Activated CD4-positive, alpha-beta T cell treated with anti-CD3 and anti-CD28 coated beads for 1 hour (primary cell): ENCODE measurements around the gene SSBP3.

Experiments
- DNase-seq: peaks from one replicate; pipeline ENCODE4 v3.0.0-alpha.2; 2020

Gene SSBP3

DNA sequence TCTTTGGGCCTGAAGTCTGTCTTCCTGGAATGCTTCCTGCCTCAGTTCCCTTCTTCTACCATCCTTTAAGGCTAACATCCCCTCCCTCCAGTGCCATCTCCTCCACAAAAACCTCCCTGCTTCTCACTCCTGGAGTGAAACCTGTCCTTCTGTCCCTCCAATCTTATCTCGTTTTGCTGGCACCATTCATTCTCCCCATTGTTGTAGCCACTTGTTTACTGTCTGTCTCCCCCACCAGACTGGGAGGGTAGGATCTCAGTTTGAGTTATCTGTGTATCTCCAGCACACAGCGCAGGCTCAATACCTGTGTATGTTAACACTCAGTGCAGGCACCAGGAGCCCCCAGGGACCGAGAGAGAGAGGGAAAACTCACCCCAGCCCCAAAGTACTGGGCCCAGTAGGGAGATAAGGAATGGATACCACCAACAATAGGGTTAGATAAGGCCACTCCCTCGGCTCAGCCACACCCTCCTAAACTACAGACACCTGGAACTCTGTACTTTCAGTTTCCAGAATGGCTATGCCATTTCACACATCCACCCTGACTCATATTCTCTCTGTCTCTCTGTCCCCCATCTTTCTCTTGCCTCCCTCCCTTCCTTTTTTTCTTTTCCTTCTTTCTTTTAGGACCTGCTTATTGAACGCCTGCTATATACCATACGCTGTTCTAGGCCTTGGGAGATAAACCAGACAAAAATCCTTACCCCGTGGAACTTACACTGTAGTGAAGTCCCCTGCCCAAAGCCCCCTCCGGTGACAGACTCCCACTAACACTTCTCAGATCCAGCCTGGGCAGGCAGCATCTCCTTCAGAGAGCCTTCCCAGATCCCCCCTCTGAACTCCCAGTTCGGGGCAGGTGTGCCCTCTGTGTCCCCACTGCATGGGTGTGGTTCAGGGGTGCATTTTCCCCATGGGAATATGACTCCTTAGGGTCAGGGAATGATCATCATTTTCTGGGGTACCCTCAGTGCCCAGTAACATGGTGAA, 3.3 kb upstream of the SSBP3 start:
- no peak for DNase-seq

DNA sequence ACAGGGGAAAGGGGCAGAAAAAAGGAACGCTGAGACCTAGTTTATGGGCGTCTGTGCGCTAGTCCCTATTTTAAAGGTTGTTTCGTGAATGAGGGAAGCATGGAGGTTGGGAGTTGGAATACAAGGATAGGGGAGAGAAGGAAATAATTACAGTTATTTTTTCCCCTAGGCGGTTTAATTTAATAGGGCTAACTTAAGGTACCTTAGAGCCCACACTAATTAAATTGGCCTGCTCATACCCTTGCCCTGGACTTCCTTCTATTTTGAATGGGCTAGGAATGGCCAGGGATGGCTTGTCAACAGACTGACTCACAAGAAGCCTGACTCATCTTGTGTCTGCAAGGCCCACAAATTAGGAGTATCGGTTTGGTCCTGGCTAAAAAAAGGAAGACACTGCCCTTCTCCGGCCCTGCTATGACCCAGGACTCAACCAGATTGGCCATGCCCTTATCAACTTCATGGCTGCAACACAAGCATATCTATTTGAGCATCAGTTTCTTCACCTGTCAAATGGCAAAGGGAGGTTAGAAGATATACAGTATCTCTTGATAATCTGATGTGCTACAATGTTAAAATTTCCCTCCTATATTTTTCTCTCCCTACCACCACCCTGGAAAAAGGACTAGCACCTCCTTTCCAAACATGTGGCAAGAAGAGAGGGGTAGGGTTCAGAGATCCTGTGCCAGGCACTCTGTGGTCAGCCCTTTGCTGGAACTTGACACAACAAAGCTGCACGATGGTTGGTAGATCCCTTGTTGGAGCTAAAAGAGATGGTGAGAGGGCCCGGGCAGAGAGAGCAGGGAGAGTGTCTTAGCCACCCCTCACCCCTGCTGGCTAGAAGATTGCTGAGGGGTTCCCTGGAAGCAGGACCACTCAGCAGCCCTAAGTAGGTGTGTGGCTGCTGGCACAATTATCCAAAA, 2.2 kb upstream of the SSBP3 start:
- no peak for DNase-seq

DNA sequence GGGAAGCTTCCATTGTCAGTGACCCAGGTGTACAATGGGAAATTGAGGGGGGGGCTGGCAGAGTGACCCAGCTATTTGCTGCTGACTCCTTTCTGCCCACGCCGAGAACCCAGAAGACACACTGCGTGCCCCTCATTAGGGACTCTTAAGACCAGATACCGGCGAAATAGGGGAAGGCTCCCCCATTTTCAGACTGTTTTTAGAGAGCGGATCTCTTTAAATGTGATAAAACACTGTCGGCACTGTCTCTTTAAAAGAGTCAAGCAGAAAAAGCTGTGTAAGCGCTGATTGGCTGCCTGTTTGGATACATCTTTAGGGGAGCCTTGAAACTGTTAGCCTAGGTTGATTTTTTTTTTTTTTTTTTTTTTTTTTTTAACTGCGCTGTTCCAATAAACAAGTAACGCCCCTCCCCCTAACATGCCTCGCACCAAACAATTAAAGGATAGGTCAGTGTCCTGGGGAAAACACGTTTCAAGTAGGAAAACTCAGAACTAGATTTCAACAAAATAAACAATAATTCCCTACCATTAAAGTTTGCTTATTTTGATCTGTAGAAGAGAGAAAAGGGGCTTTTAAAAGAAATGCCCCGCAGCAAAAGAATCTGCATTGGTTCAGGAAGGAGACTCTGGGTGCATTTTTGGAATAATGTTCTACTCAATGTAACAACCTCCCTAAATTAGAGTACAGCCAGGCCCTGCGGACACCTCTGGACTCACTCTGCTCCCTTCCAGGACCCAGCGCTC, 1.4 kb upstream of the SSBP3 start:
- peak; percentile 41 for DNase-seq

DNA sequence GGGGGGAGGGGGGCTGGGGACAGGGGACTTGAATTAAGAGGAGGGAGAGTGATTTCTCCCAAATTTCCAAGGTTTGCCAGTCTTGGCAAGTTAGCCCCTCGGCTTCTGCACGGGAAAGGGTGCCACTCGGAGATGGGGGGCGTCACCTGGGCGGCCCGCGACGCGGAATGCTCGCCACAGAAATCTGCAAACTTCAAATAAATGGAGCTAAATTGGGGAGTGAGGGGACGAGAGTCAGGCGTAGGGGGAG, 885 bp upstream of the SSBP3 start:
- no peak for DNase-seq

DNA sequence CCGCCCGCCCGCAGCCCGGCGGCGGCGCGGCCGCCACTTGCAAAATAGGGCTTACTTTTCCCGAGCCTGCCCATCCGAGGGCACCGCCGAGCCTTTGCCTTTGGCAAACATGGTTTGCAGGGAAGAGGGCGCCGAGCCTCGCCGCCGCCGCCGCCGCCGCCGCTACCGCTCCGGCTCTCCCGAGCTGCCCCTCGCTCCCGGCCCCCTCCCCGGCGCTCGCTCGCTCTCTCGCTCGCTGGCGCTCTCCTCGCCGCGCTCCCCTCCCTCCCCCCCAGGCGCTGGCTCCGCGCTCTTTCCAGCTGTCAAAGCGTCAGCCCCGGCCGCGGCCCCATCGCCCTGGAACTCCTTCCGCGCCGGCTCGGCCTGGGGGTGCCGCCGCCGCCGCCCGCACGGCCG, 298 bp downstream of the SSBP3 start:
- no peak for DNase-seq

DNA sequence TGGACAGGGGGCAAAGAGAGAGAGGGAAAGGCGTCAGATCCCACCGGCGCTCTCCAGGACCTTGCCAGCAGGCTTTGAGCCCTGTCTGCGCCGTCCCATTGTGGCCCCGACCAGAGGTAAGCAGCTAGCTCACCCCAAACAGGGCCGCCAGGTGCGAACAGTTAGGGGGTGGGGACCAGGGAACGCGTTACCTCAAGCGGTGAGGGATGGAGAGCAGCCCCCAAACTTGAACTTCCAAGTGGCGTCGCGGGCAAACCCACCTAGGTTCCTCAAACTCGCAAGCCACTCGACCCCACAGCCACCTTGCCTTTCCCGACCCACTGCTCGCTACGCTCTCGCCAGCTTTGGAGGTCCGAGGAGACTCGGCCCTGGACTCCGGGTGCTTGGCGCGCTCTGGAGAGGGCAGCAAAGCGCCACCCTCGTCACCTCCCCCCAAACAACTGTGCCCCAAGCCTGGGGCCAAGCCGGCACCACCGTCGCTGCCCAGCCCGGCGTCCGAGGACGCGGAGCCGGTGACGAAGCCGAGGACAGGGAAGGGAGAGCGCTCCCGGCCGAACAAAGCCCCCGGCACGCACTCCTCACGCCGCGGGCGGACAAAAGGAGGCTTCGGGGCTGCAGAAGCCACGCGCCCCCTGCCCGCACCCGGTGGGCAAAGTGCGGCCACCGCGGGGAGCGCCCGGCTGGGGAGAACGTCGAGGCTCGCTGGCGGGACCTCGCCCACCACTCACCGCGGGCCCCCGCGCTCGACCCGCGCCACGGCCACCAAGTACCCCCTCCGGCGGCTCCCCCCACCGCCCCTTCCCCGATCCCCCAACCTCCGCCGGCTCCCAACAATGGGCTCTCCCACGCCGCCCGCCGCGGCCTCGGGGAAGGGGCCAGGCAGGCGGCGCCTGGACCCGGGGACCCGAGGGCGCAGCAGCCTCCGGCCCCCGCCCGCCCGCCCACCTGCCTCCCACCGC, 976 bp downstream of the SSBP3 start:
- no peak for DNase-seq

DNA sequence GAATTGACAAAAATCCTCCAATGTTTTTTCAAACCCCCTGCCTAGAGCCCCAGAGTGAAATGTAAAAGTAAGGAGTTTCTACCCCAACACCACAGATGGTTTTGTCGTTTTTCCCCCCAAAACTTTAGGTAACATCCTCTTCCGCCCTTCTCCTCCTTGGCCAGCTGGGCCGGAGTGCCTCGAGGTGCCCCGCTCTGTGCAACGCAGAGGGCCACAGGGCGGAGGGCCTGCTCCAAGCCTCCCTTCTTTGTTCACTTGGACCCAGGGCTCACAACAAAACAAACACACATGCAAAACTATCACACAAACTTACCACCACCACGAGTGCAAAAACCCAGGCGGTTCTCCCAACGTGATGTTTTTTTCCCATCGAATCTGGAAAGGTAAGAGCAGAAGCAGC, 1.9 kb downstream of the SSBP3 start:
- DNase-seq: no peak

DNA sequence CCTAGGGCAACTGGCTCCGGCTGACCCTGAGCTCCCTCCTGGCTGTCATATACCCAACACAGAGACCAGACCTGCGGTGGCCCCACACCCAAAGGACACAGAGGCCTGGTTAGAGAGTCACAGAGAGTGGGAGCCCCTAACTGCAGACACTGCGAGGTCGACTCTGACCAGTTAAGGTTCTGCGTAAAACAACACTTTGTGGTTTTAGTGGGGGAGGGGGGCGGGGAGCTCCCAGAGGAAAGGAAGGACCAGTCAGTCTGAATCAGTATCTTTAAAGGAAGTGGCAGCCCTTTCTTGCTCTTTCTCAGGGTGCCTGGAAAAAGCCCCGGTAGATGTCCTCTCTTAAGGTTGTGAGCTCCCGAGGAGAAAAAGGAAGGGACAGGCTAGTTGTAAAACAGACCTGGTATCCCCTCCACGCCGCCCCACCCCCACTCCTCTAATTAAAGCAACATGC, 2.4 kb downstream of the SSBP3 start:
- no peak for DNase-seq

DNA sequence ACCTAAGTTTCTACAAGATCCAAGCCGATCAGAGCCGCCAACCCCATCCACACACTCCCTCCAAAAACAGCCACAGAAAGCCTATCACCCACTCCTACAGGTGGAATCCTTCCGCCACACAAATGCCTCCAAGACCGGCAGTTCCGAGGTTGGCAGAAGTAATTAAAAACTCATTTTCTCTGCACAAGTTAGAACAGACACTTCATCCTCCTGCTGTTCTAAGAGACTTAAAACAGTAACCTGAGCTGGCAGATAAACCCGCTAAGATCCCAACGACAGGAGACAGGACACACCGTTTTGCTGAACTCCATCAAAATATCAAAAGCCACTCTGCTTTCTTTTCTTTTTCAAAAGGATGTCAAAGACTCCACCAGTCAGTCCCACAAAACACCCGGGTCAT, 2.8 kb downstream of the SSBP3 start:
- no peak for DNase-seq

DNA sequence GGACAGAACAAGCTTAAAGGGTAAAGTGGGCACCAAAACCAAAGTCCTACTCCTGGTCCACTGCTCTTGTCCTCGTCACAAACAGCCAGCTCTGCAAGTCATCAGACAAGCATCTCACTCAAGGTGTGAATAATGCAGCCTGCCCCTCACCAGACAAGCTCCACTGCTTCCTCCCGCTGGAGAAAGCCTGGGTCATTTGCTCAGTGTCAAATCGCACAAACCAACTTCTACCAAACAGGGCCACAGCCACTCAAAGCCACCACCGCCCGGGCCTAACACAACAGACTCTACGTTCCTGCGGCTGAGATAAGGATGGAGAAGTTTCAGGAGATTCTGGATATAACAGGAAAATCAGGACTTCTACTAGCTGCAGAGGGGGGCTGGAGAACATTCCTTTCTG, 3.3 kb downstream of the SSBP3 start:
- no peak for DNase-seq

DNA sequence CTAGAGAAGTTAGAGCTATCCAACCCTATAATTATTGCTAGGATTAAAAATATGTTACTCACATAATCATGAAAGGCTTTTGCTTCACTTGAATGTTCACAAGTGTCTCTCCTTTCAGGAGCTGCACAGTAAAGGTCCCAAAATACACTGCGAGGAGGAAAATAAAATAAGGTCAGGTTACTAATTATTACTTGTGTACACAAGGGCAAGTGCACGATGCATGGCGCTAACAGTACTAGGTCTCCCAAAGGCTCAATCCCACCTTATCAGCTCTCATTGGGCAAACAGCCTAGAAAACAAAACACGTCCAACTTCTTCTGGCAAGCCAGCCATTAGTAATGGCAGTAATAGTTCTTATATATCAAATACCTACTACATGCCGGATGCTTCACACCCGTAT, 4.4 kb downstream of the SSBP3 start:
- no peak for DNase-seq

DNA sequence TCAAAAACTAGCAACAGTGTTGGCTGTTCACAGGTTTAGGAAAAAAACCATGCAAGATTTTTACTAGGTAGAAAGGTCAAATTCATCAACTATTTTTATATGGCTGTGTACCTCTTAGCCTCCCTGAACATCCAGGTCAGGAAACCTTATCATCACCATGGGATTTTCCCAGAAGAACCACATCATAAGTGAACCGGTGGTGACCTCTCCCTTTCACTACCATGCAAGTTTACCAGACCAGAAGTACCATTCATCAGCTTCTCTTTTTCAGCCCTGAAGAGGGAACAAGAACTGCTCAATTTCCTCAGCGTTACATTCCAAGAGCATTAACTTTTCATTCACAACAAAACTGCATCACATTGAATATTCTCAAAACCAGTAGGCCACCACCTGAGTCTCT, 5.9 kb downstream of the SSBP3 start:
- no peak for DNase-seq

DNA sequence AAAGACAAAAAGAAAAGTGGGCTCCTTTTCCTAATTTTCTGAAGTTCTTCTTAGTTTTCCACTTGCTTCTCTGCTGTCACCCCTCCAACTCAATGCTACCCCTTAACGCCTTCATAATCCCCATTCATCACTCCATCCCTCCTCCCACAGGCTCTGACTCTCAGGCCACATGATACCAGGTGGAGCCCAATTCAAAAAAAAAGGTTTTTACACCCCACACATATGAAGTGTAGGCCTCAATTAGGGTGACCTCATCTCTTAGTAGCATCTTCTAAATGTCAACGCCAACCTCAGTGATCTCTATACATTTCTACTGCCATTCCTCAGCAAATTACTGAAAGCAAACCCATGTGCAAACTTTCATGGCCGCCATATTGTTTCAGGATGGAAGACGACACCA, 6.4 kb downstream of the SSBP3 start:
- no peak for DNase-seq

DNA sequence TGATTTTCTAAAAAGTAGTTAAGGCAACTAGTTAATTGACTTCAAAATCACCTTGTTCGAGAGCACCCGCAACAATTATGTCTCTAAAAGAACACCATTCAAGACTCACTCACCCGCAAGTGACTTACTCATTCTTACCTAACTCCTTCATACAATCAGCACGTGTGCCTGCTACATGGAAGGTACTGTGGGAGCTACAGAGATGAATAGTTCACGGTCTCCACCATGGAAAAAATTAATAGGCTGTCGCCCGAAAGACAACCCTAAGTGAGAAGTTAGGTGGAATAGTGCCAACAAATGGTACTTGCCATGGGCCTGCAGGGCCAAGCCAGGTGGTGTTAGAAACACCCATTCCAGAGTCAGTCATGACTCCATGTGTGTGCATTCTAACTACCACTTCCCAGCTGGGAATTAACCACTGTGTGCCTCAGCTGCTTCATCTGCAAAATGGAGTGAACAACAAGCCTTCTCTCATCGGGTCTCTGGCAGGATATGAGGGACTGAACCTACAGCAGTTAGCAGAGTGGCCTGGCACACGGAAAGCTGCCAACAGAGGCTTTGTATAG, 7.1 kb downstream of the SSBP3 start:
- no peak for DNase-seq

DNA sequence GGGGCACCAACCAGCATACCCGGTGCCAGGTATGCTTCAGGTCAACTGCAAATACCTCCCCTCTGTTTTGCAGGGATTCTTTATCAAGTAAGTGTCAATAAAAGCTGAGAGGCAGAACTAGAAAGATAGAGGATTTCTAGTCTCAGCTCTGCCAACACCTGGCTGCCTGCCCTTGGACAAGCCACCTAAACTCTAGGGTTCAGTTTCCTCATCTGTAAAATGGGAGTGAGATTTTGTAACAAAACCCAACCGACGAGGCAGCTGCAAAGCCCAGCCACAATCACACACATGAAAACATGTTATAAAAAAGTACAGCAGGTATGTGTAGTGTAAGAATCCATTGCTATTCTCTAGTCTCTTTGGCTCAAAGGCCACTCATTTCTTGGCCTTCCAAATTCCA, 8.2 kb downstream of the SSBP3 start:
- DNase-seq: no peak

DNA sequence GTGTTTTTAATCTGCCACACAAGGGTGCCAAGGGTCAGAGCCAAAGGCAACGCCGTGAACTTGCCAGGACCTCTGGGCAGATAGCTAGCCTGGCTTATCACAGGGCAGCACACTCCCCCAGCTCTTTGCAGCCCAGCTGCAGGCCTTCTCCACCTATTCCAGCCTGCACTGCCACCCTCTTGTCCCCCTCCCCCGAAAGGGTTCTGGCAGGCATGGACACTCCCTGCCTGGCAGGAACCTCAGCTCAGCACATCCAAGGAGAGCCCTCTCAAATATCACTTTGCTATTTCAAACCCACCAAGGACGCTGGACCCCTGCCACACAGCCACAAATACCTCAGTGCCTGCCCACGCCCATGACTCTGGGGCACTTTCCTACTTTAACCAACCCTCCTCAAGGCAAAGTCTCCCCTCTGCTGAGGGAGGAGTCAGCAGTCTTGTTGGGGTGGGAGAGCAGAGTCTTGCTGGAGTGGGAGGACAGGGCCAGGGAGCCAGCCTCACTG, 9.1 kb downstream of the SSBP3 start:
- no peak for DNase-seq

DNA sequence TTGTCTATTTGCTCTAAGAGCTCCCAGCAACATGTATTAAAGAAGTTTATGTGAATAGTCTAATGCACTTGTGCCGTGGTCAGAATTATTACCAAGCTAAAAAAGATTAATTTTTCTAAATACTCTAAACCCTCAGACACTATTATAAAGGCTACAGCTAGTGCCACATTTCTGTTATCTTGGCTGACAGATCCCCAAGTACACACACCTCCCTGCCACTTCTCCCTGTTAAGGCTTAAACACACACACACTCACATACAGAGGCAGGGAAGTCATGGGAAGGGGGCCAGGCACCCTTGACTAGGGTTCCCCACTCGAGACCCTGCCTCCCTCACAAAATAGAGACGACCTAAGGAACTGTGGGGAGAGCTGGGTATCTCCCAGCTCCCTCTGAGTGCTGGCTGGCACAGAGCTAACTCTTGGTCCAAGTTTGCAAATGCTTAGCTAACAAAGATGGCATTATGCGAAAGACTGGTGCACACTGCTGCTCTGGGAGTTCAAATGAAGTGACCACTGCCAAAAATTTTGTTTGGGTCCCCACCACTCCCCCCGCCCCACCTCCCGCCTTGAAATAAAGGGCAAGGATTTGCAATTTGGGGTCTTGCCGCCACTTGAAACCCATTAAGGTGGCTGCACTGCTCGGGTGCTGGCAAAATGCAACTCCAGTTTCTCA, 9.8 kb downstream of the SSBP3 start:
- DNase-seq: no peak

DNA sequence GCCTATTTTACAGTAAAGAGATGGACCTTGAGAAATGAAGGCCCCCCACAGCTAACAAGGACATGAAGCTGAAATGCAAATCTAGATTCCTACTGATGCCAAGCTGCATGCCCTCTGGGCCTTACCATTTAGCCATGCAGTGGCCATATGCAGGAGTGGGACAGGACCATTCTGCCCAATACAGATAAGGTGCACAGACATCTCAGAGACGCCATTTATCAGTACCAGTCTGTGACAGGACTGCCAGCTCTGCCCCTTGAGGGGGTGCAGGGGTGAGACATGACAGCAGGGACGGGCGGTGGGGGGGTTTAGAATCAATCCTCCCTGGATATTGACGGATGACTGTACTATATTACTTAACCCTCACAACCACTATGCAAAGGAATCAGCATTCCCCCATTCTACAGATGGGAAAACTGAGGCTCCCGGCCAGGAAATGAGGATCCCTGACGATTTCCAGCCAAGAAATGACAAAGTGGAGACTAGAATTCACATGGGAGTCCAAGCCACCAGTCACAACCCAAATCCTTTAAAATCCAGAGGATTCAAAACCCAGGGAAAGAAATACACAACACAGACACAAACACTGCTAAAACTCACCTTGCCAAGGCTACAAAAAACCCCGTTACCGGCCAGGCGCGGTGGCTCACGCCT, 10.8 kb downstream of the SSBP3 start:
- DNase-seq: no peak

DNA sequence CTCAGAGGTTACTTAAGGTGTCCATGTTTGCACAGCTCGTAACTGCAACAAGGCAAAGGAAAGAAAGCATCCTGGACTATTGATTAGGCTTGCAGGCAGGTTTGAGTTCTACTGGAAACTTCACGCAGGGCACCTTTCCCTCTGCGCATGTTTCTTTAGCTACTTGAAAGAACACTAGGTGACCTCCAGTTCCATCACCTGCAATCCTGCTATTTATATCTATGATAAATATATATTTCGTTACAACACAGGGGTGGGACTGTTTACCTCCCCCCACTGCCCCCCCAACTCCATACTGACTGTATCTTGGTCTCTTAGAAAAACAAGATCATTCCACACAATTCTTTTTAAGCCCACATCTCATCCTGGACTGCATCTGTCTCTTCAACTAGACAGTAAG, 12.1 kb downstream of the SSBP3 start:
- no peak for DNase-seq

DNA sequence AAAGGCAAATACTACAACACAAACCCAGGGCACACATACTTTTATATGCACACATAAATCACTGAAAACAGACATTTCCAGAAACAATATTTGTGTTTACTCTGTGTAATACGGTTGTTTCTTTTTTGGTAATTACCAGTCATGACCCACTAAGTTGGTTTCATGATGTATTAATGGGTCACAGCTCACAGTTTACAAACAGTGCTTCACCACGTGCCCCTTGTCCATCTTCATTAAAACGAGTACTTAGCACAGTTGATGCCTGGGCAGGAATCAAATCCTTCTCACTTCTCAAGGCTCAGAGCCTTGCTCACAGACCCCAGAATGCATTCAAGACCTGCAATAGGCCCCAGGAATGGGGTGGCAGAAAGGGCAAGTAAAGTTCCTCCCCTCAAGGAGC, 13.8 kb downstream of the SSBP3 start:
- no peak for DNase-seq
